WERI-Rb-1 (cell line): Measurements from ENCODE around the gene TAS2R4.

Experiments
- DNase-seq: peaks from one replicate; pipeline ENCODE4 v3.0.0-alpha.2; 2020
- H3K27ac ChIP-seq: fragments of 250-450 bp; sonication (Bioruptor Pico); 2 replicates; pipeline ENCODE4 v1.5.1; 2020; ENCODE audit warnings: mild to moderate bottlenecking, moderate library complexity
- H3K27me3 ChIP-seq: fragments of 250-450 bp; sonication (Bioruptor Pico); 2 replicates; pipeline ENCODE4 v1.5.1; 2021; ENCODE audit warnings: mild to moderate bottlenecking, low read depth, moderate library complexity; ENCODE audit not compliant: insufficient read depth, severe bottlenecking
- H3K36me3 ChIP-seq: fragments of 250-450 bp; sonication (Bioruptor Pico); 2 replicates; pipeline ENCODE4 v1.5.1; 2020; ENCODE audit warnings: mild to moderate bottlenecking, moderate library complexity
- H3K4me3 ChIP-seq: 2 replicates; pipeline ENCODE4 v1.5.1; 2011; ENCODE audit warnings: low read depth, mild to moderate bottlenecking, control low read depth, low read length
- H3K9me3 ChIP-seq: fragments of 250-450 bp; sonication (Bioruptor Pico); 2 replicates; pipeline ENCODE4 v1.5.1; 2021; ENCODE audit warnings: mild to moderate bottlenecking, moderate library complexity; ENCODE audit not compliant: severe bottlenecking
- CTCF ChIP-seq: IDR thresholded peaks from 2 replicates; pipeline ENCODE4 v1.5.1; 2011; ENCODE audit warnings: low read depth, mild to moderate bottlenecking, control low read depth, inconsistent platforms, low read length

TAS2R4 gene

GRCh38 chr7:141776374-141776773, at the start of gene TAS2R4:
TSS of gene TAS2R4 (plus strand) at chr7:141776674. CDS start at chr7:141778489, 1,815 bp downstream.
- Histone ChIP-seq H3K36me3 (peaks cover 10% of the 10 kb centered on the region), H3K27me3 (no peaks in the 10 kb centered on the region), H3K27ac (no peak within 1 kb of the TSS), H3K9me3 (no peaks in the 10 kb centered on the region), H3K4me3 (no peak within 1 kb of the TSS)
- TF ChIP-seq CTCF, result no peak
- DNase-seq, result no peak

GRCh38 chr7:141729020-141729419, 47.5 kb upstream of the TAS2R4 start:
- peaks cover 3% of the 10 kb centered on the region for H3K27me3 ChIP-seq
- no peak for DNase-seq
- no peak for TF ChIP-seq CTCF
- H3K4me3 ChIP-seq, result no peak overlapping the region
- H3K27ac ChIP-seq, result no peak overlapping the region
- no peaks in the 10 kb centered on the region for H3K9me3 ChIP-seq
- H3K36me3 ChIP-seq, result no peaks in the 10 kb centered on the region

GRCh38 chr7:141731476-141732149, 44.9 kb upstream of the TAS2R4 start:
- no peak for DNase-seq
- Histone ChIP-seq H3K27me3 (peaks cover 3% of the 10 kb centered on the region), H3K27ac (no peak overlapping the region), H3K4me3 (no peak overlapping the region), H3K9me3 (no peaks in the 10 kb centered on the region), H3K36me3 (no peaks in the 10 kb centered on the region)
- TF ChIP-seq CTCF, result no peak

GRCh38 chr7:141737118-141737835, 39.2 kb upstream of the TAS2R4 start:
- Histone ChIP-seq H3K27me3 (no peaks in the 10 kb centered on the region), H3K9me3 (no peaks in the 10 kb centered on the region), H3K36me3 (peaks cover 25% of the 10 kb centered on the region), H3K4me3 (peak overlapping the region; percentile 86), H3K27ac (no peak overlapping the region)
- no peak for TF ChIP-seq CTCF
- no peak for DNase-seq

GRCh38 chr7:141737836-141738591, 38.5 kb upstream of the TAS2R4 start, which contains the start of gene SSBP1:
TSS of gene SSBP1 (plus strand) at chr7:141738358. CDS start at chr7:141739167, 809 bp downstream.
- Histone ChIP-seq H3K9me3 (no peaks in the 10 kb centered on the region), H3K27ac (peak within 1 kb of the TSS; percentile 84), H3K4me3 (peak within 1 kb of the TSS; percentile 86), H3K27me3 (no peaks in the 10 kb centered on the region), H3K36me3 (peaks cover 32% of the 10 kb centered on the region)
- TF ChIP-seq CTCF, result peak; percentile 63
- DNase-seq, result peak; percentile 90
